ENCODE data around the gene ENDOV.

Gene ENDOV

DNA sequence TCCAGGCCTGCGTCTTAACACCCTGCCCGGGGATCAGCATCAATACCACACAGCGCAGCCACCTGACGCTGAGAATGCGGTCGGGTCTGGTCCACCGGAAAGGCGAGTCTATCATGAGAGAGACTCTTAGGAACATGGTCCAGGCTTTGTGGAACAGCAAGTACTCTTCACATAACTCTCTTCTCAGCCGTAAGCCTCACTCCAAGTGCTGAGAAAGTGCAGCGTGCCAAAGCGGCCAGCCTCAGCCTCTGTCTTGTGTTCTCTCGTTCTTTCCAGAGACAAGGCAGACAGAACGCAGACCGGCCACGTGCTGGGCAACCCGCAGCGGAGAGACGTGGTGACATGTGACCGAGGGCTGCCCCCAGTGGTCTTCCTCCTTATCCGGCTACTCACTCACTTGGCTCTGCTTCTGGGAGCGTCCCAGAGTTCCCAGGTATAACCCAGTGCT is 34.4 kb upstream of the ENDOV start:
- Histone ChIP-seq H3K36me3 (ENCODE audit: insufficient read depth) (no peaks in the 10 kb centered on the region; the same call in 1 of the 2 replicates), H4K20me1 (ENCODE audit: insufficient read depth) (no peaks in the 10 kb centered on the region), H2AFZ (ENCODE audit: low read depth) (no peak overlapping the region), H3K27me3 (ENCODE audit: insufficient read depth, low read depth) (no peaks in the 10 kb centered on the region), H3K9ac (no peak overlapping the region), H3K4me2 (no peak overlapping the region), H3K79me2 (ENCODE audit: insufficient read depth, low read depth) (no peaks in the 10 kb centered on the region), H3K4me1 (ENCODE audit: low read depth, poor library complexity, severe bottlenecking) (no peaks in the 10 kb centered on the region), H3K4me3 (IDR thresholded peaks at IDR 0.05; ENCODE audit: insufficient read depth, low read depth, low read length) (no peak overlapping the region), H3K27ac (no peak overlapping the region)
- TF ChIP-seq, protein P1, sequence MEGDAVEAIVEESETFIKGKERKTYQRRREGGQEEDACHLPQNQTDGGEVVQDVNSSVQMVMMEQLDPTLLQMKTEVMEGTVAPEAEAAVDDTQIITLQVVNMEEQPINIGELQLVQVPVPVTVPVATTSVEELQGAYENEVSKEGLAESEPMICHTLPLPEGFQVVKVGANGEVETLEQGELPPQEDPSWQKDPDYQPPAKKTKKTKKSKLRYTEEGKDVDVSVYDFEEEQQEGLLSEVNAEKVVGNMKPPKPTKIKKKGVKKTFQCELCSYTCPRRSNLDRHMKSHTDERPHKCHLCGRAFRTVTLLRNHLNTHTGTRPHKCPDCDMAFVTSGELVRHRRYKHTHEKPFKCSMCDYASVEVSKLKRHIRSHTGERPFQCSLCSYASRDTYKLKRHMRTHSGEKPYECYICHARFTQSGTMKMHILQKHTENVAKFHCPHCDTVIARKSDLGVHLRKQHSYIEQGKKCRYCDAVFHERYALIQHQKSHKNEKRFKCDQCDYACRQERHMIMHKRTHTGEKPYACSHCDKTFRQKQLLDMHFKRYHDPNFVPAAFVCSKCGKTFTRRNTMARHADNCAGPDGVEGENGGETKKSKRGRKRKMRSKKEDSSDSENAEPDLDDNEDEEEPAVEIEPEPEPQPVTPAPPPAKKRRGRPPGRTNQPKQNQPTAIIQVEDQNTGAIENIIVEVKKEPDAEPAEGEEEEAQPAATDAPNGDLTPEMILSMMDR (conservative IDR thresholded peaks at IDR 0.05; ENCODE audit: low read depth, low read length): no peak

DNA sequence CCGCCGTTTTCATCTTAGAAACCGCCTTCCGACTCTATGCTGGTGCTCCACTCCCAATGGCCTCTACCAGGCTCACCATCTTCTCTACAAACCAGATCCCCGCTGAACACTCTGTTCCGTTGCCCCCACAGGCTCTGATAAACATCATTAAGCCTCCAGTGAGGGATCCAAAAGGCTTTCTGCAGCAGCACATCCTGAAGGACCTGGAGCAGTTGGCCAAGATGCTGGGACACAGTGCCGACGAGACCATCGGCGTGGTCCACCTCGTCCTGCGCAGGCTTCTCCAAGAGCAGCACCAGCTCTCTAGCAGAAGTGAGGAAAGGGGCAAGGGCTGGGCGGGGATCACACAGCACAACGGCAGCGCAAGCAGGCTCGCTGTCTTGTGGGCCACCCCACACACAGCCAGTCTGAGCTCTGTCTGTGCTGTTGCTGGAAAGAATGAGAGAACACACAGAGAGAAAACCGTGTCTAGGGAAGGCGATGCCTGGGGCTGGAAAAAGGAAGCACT is 33.5 kb upstream of the ENDOV start:
- H2AFZ ChIP-seq (ENCODE audit: low read depth): no peak overlapping the region
- no peaks in the 10 kb centered on the region for H3K4me1 ChIP-seq (ENCODE audit: low read depth, poor library complexity, severe bottlenecking)
- H3K79me2 ChIP-seq (ENCODE audit: insufficient read depth, low read depth): no peaks in the 10 kb centered on the region
- no peaks in the 10 kb centered on the region; the same call in 1 of the 2 replicates for H3K36me3 ChIP-seq (ENCODE audit: insufficient read depth)
- no peak overlapping the region for H3K4me3 ChIP-seq (IDR thresholded peaks at IDR 0.05; ENCODE audit: insufficient read depth, low read depth, low read length)
- no peaks in the 10 kb centered on the region for H3K27me3 ChIP-seq (ENCODE audit: insufficient read depth, low read depth)
- H3K27ac ChIP-seq: no peak overlapping the region
- H4K20me1 ChIP-seq (ENCODE audit: insufficient read depth): no peaks in the 10 kb centered on the region
- no peak overlapping the region for H3K9ac ChIP-seq
- TF ChIP-seq, protein P1 (conservative IDR thresholded peaks at IDR 0.05; ENCODE audit: low read depth, low read length): no peak
- H3K4me2 ChIP-seq: no peak overlapping the region

DNA sequence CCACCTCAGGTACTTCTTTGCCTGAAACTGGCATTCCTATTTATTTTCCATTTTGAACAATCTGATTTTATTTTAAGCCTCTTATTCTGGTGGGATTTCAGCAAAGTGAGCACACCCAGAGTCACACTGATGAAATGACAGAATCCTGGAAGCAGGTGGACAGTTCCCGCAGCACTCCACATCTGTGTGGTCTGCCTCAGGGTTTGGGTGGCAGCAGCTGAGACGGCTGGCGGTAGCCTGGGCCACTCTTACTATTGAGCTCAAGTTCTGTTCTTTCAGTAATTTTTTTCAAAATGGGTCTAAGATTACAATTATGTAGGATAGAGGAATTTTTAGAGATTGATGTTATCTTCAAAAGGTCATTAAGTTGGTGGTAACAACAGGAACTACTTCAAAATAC is 32.5 kb upstream of the ENDOV start:
- TF ChIP-seq, protein P1 (conservative IDR thresholded peaks at IDR 0.05; ENCODE audit: low read depth, low read length): no peak
- Histone ChIP-seq H3K27ac (no peak overlapping the region), H2AFZ (ENCODE audit: low read depth) (no peak overlapping the region), H3K4me2 (no peak overlapping the region), H3K4me3 (IDR thresholded peaks at IDR 0.05; ENCODE audit: insufficient read depth, low read depth, low read length) (no peak overlapping the region), H3K9ac (no peak overlapping the region), H3K27me3 (ENCODE audit: insufficient read depth, low read depth) (no peaks in the 10 kb centered on the region), H3K36me3 (ENCODE audit: insufficient read depth) (no peaks in the 10 kb centered on the region; the same call in 1 of the 2 replicates), H4K20me1 (ENCODE audit: insufficient read depth) (no peaks in the 10 kb centered on the region), H3K79me2 (ENCODE audit: insufficient read depth, low read depth) (no peaks in the 10 kb centered on the region), H3K4me1 (ENCODE audit: low read depth, poor library complexity, severe bottlenecking) (no peaks in the 10 kb centered on the region)

DNA sequence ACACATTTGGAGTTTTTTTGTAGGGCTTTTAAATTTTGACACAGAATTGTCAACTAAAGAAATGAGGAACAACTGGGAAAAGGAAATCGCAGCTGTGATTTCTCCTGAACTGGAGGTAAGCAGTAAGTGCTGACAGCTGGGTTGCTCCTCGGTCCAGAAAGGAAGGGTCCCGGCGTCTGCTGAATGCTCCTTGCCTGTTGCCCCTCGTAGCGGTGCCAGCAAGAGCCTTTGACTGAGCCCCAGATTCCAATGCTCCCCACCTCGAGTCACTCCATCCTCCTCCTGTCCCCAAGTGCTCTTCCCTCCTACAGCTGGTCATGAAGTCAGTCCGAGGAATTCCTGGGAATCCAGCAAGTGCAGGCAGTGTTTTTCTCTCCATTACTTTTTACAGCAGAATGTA is 32.0 kb upstream of the ENDOV start:
- Histone ChIP-seq H3K4me2 (no peak overlapping the region), H4K20me1 (ENCODE audit: insufficient read depth) (no peaks in the 10 kb centered on the region), H3K9ac (no peak overlapping the region), H3K4me1 (ENCODE audit: low read depth, poor library complexity, severe bottlenecking) (no peaks in the 10 kb centered on the region), H3K79me2 (ENCODE audit: insufficient read depth, low read depth) (no peaks in the 10 kb centered on the region), H2AFZ (ENCODE audit: low read depth) (no peak overlapping the region), H3K4me3 (IDR thresholded peaks at IDR 0.05; ENCODE audit: insufficient read depth, low read depth, low read length) (no peak overlapping the region), H3K27me3 (ENCODE audit: insufficient read depth, low read depth) (no peaks in the 10 kb centered on the region), H3K27ac (no peak overlapping the region), H3K36me3 (ENCODE audit: insufficient read depth) (no peaks in the 10 kb centered on the region; the same call in 1 of the 2 replicates)
- TF ChIP-seq, protein P1 (conservative IDR thresholded peaks at IDR 0.05; ENCODE audit: low read depth, low read length): no peak
